Small intestine (tissue), 4 donors: ENCODE results near the gene EPHA2. TPM values are rescaled to one million over a fixed set of nuclear protein-coding genes. Genes with fewer than 3 reads are reported as not detected.

Experiments used
- polyA plus RNA-seq, 4 donors: library from polyadenylated mRNA; stranded (reverse) in 3 of 4; unstranded in 1 of 4; fragments of 200-250 nt in 3 of 4; fragments of 120-200 nt in 1 of 4; gene quantifications; one replicate each; pipeline versions ENCODE4 v1.2.1 to v1.2.3, GENCODE V29; 2013
- donor health status: healthy with polysubstance abuse.
- donor health status: Bipolar disorder and iron deficiency.
- donor health status: healthy.

The EPHA2 gene
- polyA plus RNA-seq, 4 donors, result 12.7 to 23.8 (median 19.8) TPM

Other genes starting within 250 kb of the EPHA2 start
- gene ZBTB17, start 180.0 kb downstream of the EPHA2 start, polyA plus RNA-seq, result 10 to 100 TPM; 18.7 to 89.2 (median 49.9) TPM
- gene SRARP, start 151.8 kb downstream of the EPHA2 start, polyA plus RNA-seq, result not detected
- 10 to 100 TPM in 2 of 4 donors, 1 to 10 TPM in 2; 1.1 to 63.5 (median 14.1) TPM for gene HSPB7, start 138.0 kb downstream of the EPHA2 start, polyA plus RNA-seq
- under 1 TPM in 3 of 4 donors, not detected in 1; 0.06 to 0.22 (median 0.21) TPM for gene CLCNKA, start 134.0 kb downstream of the EPHA2 start, polyA plus RNA-seq
- under 1 TPM in 2 of 4 donors, not detected in 2; 0.04 to 0.19 TPM for gene CLCNKB, start 112.3 kb downstream of the EPHA2 start, polyA plus RNA-seq
- 1 to 10 TPM in 1 of 4 donors, under 1 TPM in 2, not detected in 1; 0.21 to 1.6 (median 0.45) TPM for gene FAM131C, start 82.4 kb downstream of the EPHA2 start, polyA plus RNA-seq
- 10 to 100 TPM in 2 of 4 donors, 1 to 10 TPM in 2; 2.2 to 14.0 (median 7.5) TPM for gene ARHGEF19, start 56.6 kb upstream of the EPHA2 start, polyA plus RNA-seq
- 1 to 10 TPM; 1.6 to 7.4 (median 4.4) TPM for gene CPLANE2, start 81.1 kb upstream of the EPHA2 start, polyA plus RNA-seq
- gene FBXO42, start 196.4 kb upstream of the EPHA2 start, polyA plus RNA-seq, result 10 to 100 TPM in 3 of 4 donors, 1 to 10 TPM in 1; 10.0 to 14.5 (median 12.2) TPM
- gene SZRD1, start 211.2 kb upstream of the EPHA2 start, polyA plus RNA-seq, result 10 to 100 TPM; 72.2 to 98.8 (median 79.7) TPM